HG03378 (cell line): ENCODE data around the gene KRT71.

ENCODE experiments used
- ATAC-seq: cut with Tn5 transposase; IDR thresholded peaks from one replicate; pipeline ENCODE4 v1.9.1; 2021; ENCODE audit warnings: mild to moderate bottlenecking, moderate library complexity; ENCODE audit not compliant: unreplicated experiment

Gene KRT71

DNA sequence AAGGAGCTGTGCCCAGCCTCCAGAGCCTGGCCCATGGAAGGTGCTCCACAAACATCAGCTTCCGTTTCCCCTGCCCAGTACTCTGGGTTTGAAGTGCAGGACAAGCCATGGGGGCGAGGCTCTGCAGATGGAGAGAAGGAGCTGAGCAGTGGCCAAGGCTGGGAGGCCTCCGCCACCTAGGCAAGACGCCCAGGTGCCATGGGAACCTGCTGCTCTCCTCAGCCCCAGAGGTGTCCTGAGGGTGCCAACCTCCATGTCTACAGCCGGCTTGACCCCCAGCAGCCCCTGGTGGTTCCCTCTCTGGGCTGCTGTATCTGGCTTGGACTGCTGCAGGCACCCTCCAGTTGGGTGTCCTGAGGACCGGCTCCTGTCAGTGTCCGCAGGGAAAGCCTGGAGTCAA lies 12.4 kb downstream of the KRT71 start:
- ATAC-seq, result no peak

DNA sequence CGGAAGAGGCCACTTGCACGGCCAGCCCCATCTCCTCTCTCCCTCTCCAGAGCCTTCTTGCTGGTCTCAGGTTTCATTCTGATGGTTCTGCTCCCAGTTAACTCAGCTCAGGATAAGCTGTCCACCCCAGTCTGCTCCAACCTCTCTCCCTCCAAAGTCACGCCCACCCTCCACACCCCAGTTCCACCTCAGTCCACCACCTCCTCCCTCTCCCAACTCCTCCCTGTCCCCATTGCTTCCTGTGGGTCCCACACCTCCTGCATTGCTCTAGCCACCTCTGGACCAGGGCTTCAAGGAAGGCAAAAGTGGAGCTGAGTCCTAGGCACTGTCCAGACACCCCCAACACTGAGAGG lies 13.1 kb downstream of the KRT71 start:
- ATAC-seq, result no peak

GRCh38 chr12:52539083-52539820 lies 13.7 kb downstream of the KRT71 start:
- ATAC-seq, result no peak

- no peak for ATAC-seq
Measured at GRCh38 chr12:52537101-52537500, 15.8 kb downstream of the KRT71 start.

GRCh38 chr12:52535574-52535973 lies 17.4 kb downstream of the KRT71 start:
- no peak for ATAC-seq

DNA sequence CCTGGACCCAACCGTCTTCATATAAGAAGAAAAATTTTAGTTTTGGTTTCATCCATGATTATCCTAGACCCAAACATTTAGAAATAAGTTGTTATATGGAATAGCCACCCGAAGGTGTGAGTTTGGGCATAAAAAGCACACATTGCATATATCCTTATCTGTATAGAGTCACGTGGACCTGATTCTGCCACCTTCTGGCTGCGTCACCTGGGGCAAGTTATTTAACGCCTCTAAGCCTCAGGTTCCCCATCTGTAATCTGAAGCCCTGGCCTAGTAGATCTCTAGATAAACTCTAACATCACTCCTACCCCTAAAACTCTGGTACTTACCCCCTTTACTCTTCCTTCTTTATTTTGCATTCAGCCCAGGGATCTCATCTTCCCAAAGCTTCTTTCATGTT lies 18.5 kb downstream of the KRT71 start:
- no peak for ATAC-seq

DNA sequence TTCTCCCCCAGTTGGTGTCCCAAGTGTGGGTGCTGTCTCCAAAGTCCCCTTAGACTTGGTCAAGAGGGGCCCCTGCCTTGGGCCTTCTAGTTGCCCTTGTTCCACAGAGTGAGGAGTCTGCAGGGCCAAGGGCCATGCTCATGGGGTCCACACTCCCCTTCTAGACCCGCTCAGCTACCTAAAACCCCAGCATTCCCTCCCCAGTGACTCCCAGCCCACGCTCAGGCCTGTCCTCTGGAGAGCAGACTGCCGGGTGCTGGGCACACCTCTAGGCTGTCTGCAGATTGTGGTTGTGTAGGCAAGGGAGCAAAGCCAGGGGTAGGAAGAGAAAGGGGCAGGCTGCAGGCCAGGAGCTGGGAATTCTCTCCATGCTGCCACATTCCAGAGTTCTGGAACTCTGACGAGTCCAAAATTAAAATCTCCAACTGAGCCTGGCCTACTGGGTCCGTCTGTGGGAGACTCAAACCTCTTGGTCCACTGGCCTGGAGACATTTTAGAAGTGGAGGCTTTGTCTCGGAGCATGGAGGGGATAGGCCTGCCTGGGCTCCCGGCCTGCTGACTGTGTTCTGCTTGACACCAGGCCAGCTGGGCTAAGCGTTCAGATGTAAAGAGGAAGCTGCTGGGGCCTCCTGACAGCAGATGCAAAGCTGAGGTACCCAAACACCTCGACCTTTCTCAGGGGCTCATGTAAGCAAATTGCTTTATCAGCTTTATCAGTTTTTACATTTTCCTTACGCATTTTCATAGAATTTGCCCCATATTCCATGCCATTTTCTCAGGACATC lies 19.1 kb downstream of the KRT71 start:
- ATAC-seq, result no peak

- no peak for ATAC-seq
Measured at GRCh38 chr12:52532636-52533035, 20.3 kb downstream of the KRT71 start.

- ATAC-seq, result no peak
Measured at GRCh38 chr12:52531566-52532300, 21.2 kb downstream of the KRT71 start.

DNA sequence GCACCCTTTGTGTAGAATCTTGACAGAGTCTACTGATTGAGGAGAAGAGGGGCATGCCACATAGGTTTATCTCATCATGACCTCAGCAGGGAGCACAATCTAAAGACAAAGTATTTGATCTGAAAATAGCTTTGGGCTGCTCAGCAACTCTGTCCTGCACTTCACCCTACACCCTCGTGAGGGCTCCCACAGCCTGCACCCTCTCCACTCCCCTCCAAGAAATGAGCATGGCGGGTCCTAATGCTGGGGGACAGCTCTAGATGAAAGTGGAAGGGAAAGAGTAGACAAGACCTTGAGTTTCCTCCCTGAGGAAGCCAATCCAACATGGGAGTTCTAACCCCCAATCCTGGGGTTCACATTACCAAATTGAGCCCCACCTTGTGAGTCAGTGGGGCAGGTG lies 22.0 kb downstream of the KRT71 start:
- no peak for ATAC-seq

DNA sequence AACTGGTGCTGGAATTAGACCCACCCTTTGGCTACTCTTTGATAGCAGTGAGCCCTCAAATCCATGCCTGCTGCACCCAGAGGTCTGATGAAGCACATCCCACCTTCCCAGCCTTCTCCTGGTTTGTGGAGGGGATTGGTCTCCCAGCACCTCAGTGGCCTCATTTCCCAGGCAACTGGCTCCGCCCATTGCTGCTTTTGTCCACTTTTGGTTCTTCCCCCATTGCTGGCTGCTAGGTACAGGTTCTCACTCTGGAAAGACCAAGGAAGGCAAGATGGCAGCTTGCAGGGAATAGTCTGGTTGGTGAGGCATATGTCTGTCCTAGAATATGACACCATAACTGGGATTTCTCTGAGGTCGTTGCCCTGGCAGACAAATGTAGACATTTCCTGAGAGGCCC lies 22.6 kb downstream of the KRT71 start:
- ATAC-seq, result no peak

DNA sequence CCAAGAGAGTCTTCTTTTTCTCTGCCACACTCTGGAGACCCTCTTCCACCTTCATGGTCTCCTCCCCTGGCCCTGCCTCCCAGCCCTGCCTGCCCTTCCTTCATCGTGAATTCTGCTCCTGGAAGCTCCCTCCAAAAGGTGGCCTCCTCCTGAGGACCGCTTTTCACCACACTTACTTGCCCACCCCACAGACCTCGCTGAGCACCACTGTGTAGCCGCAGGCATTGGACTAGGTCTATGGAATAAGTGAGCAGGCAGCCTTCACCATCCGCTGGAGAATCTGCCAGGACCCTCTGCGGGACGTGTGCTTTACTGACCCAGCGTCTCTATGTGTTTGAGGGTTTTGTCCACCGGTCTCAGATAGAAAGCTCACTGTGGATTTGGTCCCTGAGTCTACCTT lies 23.1 kb downstream of the KRT71 start:
- ATAC-seq, result no peak

GRCh38 chr12:52529417-52529816 lies 23.5 kb downstream of the KRT71 start:
- no peak for ATAC-seq

DNA sequence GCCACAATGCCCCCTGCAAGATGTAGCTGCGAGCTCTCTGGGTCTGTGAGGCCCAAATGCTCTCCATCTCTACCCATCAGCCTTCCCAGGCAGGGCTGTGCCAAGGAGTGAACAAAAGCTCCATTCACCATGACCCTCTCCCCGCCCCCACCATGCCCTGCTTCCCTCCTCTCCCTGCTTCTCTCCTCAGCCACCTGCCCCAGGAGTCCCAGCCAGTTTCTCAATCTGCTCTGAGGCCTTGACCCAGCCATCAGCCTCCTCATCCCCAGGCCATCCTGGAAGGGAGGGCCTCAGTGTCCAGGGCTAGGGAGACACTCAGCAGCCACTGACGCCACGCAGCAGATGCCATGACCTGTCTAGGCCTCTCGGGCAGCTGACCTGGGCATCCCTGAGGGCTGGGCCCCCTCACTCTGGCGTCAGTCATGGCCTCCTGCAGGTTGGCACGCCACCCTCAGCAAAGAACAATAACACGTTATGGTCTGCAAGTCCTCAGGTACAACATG lies 24.3 kb downstream of the KRT71 start:
- ATAC-seq, result no peak

- no peak for ATAC-seq
Measured at GRCh38 chr12:52527121-52527800, 25.7 kb downstream of the KRT71 start.

DNA sequence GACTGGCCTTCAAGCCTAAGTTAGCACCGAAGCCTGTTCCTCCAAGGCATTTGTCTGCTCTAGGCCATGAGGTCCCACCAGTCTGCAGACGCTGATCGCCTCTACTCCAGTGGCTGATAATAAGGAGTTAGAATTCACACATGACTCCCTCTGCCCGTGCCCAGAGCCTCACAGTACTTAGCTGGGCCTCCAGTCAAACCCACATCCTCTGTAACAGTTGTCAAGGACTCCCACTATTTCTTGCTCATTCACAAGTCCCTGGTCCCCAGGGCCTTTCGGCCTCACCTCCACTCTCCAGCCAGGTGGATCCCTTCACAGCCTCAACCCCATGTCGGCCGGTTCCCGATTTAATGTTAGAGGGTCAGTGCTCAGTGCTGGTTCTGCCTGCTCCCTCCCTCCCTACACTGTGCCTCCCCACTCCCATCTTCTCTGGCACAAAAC lies 26.4 kb downstream of the KRT71 start:
- ATAC-seq, result no peak

GRCh38 chr12:52525661-52526499 lies 27.1 kb downstream of the KRT71 start:
- no peak for ATAC-seq

GRCh38 chr12:52524898-52525591 lies 27.9 kb downstream of the KRT71 start:
- no peak for ATAC-seq

GRCh38 chr12:52524241-52524897 lies 28.6 kb downstream of the KRT71 start:
- no peak for ATAC-seq
